Nucleus accumbens (tissue), 56 donors: ENCODE results near the gene MBTPS1.

Experiments
- DNase-seq, 56 donors: peaks; one replicate each; lab custom pipeline; 2025; lab: John Stamatoyannopoulos, UW

MBTPS1 gene

DNA sequence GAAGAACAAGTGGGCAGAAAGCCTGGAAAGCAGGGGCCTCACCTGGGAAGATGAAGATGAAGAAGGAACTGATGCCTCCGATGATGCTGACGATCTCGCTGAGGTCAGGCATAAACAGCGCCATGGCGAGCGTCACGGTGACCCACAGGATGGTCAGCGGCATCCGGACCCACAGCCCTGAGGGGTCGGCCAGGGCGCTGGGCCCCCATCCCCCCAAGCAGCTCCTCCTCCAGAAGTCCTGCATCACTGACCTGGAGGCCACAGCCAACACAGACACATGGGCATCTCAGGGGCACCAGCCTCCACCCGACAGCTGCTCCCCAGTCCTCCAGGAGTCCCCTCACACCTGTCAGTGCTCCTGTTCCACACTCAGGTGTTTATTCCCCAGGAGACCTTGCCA is 100.3 kb downstream of the MBTPS1 start:
- DNase-seq = no peak

DNA sequence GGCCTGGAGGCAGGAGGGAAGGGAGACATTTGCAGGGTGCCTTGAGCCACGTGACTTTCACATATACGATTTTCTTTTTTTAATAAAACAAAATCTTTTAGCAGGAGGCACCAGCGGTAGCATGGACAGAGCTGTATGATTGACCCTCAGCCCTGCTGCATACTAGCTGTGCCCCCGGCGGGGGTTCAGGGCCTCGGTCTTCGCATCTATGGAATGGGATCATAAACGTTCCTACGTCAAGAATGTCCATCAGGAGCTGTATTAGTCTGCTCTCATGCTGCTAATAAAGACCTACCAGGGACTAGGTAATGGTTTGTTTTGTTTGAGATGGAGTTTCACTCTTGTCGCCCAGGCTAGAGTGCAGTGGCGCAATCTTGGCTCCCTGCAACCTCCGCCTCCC is 101.3 kb downstream of the MBTPS1 start:
- DNase-seq = no peak

DNA sequence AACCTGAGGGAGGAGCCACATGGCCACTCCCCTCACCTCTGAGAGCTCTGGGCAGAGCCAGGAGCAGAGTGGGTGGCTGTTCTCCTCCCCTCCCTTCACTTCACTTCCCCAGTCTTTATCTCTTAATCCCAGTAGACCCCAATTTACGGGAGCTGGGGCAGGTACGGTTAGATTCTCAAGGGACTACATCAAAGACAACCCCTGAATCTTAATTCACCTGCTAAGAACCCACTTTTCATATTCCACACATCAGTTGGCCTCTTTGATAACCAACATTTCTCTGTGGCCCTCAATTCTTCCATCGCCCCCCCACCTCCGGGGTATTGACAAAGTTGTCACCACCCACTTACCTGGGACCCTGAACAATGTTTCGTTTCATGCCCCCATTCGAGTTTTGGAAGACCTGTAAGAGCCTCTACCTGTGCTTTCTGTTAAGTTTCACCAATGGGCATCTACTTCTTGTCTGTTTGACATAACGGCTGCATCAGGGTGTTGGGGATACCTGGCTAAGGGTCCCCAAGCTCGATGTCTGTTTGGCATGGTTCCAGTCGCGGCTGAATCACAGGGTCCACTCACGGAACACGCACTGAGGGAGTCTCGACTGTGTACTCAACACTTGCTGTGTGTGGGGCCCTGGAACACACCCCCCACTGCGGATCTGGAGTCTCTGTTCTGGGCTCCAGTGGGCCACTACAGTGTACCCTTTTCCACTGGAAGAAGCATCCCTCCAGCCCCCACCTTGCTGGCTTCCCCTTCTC is 102.0 kb downstream of the MBTPS1 start:
- DNase-seq = no peak

DNA sequence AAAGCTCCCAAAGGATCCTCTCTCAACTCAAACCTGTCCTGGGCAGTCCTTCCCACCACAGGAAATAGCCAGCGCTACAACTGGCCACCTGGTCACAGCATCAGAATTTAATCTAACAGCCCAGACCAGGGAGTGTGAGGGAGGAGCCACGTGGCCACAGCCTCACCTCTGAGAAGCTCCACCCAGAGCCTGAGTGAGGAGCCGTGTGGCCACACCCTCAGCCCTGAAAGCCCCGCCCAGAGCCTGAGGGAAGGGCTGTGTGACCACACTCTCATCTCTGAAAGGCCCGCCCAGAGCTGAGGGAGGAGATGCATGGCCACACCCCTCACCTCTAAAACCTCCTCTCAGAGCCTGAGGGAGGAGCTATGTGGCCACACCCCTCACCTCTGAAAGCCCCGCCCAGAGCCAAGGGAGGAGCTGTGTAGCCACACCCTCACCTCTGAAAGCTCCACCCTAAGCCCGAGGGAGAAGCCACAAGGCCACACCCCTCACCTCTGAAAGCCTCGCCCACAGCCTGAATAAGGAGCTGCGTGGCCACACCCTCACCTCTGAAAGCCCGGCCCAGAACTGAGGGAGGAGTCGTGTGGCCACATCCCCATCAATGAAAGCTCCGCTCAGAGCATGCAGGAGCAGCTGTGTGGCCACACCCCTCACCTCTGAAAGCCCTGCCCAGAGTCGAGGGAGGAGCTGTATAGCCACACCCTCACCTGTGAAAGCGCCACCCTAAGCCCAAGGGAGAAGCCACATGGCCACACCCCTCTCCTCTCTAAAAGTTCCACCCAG is 102.8 kb downstream of the MBTPS1 start:
- DNase-seq = peak in 26 of 56 donors; percentile 25 to 85 (median 56)

DNA sequence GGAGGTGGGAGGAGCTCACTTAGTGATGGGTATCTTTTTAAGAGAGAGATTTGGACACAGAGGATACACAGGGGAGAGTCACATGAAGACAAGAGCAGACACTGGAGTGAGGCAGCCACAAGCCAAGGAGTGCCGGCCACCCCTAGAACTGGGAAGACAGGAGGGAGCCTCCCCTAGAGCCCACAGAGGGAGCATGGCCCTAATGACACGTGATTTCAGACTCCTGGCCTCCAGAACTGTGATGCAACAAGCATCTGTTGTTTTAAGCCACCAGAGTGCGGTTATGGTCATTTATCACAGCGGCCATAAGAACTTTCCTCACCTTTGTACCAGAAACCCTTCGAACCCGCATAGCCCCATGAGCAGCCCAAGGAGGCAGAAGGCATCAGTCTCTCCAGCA is 107.5 kb downstream of the MBTPS1 start:
- no peak for DNase-seq

DNA sequence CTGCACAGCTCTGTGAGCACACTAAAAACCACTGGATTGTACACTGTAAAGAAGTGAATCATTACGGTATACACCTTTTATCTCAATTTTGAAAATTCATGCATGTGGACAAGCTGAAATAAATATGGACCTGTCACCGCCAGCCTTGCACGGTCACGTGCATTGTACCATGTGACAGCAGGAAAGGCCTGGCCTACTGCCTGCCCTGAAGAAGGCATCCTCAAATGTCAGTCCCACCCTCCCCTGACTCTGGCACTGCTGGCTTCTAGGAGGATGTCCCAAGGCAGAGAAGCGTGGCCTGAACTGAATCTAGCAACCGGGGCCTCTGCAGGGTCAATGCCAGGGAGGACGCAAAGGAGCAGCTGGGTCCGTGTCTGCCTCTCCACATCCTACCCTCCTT is 108.8 kb downstream of the MBTPS1 start:
- no peak for DNase-seq

DNA sequence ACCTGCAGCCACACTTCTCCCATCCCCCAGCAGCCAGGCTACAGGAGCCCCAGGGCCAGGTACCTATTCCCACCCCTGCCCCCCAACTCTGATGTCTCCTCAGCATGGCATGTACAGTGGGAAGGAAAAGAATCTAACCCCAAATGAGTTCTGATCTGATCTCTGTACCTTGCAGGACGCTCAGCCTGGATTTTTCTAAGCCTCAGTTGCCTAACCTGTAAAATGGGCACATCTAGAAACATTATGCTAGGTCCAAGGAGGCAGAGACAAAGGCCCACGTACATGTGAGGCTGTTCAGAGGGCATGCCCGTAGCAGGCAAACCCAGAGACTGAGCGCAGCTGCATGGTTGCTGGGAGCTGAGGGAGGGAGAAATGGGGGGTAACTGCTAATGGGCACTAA is 109.2 kb downstream of the MBTPS1 start:
- no peak for DNase-seq

DNA sequence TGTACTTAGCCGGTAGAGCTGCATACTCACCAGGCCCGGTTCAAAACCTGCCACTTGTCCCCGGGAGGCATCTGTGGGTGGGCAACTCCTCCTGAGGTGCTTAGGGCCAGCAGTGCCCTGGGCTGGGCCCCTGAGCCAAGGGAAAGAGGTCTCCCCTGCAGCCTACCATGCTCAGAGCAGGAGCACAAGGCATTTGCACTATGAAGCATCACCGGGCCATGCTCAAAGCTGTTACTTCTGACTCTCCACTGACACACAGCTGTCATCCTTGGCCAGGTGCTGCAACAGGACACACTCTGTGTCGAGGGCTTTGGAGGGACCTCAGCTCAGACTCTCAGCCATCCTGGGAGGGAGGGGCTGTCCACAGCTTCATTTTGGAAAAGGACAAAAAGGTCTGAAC is 111.4 kb downstream of the MBTPS1 start:
- no peak for DNase-seq

DNA sequence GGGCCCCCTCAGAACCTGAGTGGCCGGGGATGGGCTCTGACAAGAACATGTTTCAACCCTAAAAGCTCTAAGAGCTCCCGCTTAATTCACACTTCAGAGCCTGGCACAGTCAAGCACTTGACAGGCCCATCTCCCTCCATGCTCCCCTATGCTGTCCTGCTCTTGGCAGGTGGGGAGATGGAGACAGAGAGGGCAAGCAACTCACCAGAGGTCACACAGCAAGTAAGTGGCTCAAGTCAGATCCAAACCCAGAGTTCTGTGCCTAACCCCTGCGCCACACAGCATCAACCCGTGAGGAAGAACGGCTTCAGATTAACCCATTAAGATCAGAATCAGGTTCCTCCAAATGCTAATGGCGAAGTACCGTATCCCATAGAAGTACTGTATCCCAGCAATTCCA is 112.3 kb downstream of the MBTPS1 start:
- no peak for DNase-seq
